ENCODE data around the gene ZNF783.
"Not testable (repeated sequence)": the region's sequence is repeated elsewhere in the genome, so short reads cannot be mapped to it uniquely, and the experiment has no call there.

Gene ZNF783

DNA sequence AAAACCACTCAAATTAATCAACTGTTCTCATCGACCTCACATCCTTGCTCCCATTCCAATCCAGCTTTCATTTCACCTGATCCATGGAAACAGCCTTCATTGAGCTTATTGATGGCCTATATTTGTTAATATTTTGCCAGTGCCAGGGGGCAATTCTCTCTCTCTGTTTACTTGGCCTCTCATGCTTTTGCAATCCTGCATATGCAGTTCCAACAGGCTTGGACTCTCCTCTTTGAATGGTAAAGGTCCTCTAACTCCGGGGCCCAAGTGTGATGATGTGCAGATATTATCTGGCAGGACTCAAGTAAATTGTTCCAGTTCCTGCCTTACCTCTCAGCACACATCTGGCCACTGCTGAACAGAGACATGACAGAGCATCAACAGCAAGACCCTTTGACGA, 67.3 kb downstream of the ZNF783 start:
- Histone ChIP-seq H3K9me2 (replicated peaks; ENCODE audit: insufficient read depth, low read length) (no peaks in the 10 kb centered on the region), H3K4me3 (ENCODE audit: insufficient read depth, low read length, poor library complexity, severe bottlenecking) (no peak overlapping the region), H2AFZ (ENCODE audit: low read depth, low read length, severe bottlenecking) (no peak overlapping the region), H3F3A (ENCODE audit: insufficient read depth) (no peaks in the 10 kb centered on the region), H3K36me3 (ENCODE audit: low read length) (no peaks in the 10 kb centered on the region), H3K9ac (ENCODE audit: low read length) (no peak overlapping the region), H3K27ac (ENCODE audit: low read depth, low read length) (no peak overlapping the region), H3K27me3 (ENCODE audit: low read length) (no peaks in the 10 kb centered on the region; the same call in 1 of the 2 replicates), H3K9me3 (ENCODE audit: insufficient read depth, low read length) (no peaks in the 10 kb centered on the region; the same call in 1 of the 2 replicates), H3K79me2 (ENCODE audit: insufficient read depth, low read length) (no peaks in the 10 kb centered on the region), H3K4me2 (ENCODE audit: low read depth, low read length, poor library complexity, severe bottlenecking) (no peak overlapping the region), H4K20me1 (ENCODE audit: low read depth, low read length) (no peaks in the 10 kb centered on the region)
- no peak for TF ChIP-seq EZH2phosphoT487 (conservative IDR thresholded peaks at IDR 0.05; ENCODE audit: low read length)
- TF ChIP-seq, protein P1, sequence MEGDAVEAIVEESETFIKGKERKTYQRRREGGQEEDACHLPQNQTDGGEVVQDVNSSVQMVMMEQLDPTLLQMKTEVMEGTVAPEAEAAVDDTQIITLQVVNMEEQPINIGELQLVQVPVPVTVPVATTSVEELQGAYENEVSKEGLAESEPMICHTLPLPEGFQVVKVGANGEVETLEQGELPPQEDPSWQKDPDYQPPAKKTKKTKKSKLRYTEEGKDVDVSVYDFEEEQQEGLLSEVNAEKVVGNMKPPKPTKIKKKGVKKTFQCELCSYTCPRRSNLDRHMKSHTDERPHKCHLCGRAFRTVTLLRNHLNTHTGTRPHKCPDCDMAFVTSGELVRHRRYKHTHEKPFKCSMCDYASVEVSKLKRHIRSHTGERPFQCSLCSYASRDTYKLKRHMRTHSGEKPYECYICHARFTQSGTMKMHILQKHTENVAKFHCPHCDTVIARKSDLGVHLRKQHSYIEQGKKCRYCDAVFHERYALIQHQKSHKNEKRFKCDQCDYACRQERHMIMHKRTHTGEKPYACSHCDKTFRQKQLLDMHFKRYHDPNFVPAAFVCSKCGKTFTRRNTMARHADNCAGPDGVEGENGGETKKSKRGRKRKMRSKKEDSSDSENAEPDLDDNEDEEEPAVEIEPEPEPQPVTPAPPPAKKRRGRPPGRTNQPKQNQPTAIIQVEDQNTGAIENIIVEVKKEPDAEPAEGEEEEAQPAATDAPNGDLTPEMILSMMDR (IDR thresholded peaks at IDR 0.05; ENCODE audit: insufficient read depth, low read length, poor library complexity, severe bottlenecking): no peak

DNA sequence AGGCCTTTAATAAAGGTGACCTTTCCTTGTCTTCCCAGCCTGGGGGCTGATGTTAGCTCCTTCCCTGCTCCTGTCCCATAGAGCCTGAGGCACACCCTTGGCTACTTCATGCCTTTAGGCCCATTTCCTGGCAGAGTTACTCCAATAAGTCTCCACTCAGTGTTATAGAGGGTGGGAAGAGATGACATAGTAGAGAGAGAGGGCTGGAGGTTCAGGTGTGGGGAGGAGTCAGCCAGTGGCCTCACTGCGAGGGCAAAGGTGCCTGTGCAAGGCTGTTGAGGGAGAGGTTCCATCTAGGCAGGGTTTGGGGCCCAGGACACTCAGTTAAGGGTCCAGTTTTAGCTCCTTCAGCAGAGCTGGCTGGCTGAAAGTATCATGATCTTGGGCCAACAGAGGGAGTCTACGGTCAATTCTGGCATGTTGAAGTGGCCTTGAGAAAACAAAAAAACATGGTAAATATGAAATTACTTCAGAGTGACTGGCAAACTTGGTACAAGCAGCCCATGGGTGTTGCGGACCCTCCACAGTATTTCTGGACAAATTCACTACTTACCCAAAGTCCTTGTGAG, 67.9 kb downstream of the ZNF783 start:
- H3K36me3 ChIP-seq (ENCODE audit: low read length): no peaks in the 10 kb centered on the region
- H3K9ac ChIP-seq (ENCODE audit: low read length): no peak overlapping the region
- no peak overlapping the region for H2AFZ ChIP-seq (ENCODE audit: low read depth, low read length, severe bottlenecking)
- H3K9me2 ChIP-seq (replicated peaks; ENCODE audit: insufficient read depth, low read length): no peaks in the 10 kb centered on the region
- H3K27ac ChIP-seq (ENCODE audit: low read depth, low read length): no peak overlapping the region
- no peaks in the 10 kb centered on the region for H4K20me1 ChIP-seq (ENCODE audit: low read depth, low read length)
- TF ChIP-seq, protein P1 (IDR thresholded peaks at IDR 0.05; ENCODE audit: insufficient read depth, low read length, poor library complexity, severe bottlenecking): no peak
- TF ChIP-seq EZH2phosphoT487 (conservative IDR thresholded peaks at IDR 0.05; ENCODE audit: low read length): no peak
- H3K27me3 ChIP-seq (ENCODE audit: low read length): no peaks in the 10 kb centered on the region; the same call in 1 of the 2 replicates
- H3K4me2 ChIP-seq (ENCODE audit: low read depth, low read length, poor library complexity, severe bottlenecking): no peak overlapping the region
- H3K79me2 ChIP-seq (ENCODE audit: insufficient read depth, low read length): no peaks in the 10 kb centered on the region
- H3K9me3 ChIP-seq (ENCODE audit: insufficient read depth, low read length): no peaks in the 10 kb centered on the region
- H3K4me3 ChIP-seq (ENCODE audit: insufficient read depth, low read length, poor library complexity, severe bottlenecking): no peak overlapping the region
- H3F3A ChIP-seq (ENCODE audit: insufficient read depth): no peaks in the 10 kb centered on the region

DNA sequence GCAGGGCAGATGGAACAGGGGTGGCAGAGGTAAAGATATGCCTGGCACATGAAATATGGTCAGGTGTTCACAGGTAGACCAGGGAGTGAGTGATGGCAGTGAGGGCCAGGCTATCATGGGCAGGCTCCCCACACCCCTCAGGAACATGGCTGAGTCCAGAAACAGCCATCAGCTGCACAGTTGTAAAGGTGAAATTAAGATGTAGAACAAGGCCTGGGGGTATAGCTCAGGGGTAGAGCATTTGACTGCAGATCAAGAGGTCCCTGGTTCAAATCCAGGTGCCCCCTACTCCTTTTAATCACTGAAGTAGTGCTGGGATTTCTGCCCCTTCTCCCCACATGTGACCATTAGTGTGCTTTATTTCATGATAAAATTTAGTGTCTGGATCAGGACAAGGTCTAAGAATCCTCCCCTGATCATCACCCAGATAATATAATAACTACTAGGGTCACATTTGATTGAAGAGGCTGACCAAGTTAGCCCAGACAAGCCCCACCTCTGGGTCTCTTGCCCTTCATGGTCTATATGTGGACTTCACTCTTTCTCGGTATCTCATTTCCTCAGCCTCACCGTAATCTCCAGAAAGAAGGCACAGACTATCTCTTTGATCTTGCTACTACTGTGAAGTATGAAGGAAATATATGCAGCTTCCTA, 69.0 kb downstream of the ZNF783 start:
- H3F3A ChIP-seq (ENCODE audit: insufficient read depth): no peaks in the 10 kb centered on the region
- TF ChIP-seq, protein P1 (IDR thresholded peaks at IDR 0.05; ENCODE audit: insufficient read depth, low read length, poor library complexity, severe bottlenecking): no peak
- no peak for TF ChIP-seq EZH2phosphoT487 (conservative IDR thresholded peaks at IDR 0.05; ENCODE audit: low read length)

DNA sequence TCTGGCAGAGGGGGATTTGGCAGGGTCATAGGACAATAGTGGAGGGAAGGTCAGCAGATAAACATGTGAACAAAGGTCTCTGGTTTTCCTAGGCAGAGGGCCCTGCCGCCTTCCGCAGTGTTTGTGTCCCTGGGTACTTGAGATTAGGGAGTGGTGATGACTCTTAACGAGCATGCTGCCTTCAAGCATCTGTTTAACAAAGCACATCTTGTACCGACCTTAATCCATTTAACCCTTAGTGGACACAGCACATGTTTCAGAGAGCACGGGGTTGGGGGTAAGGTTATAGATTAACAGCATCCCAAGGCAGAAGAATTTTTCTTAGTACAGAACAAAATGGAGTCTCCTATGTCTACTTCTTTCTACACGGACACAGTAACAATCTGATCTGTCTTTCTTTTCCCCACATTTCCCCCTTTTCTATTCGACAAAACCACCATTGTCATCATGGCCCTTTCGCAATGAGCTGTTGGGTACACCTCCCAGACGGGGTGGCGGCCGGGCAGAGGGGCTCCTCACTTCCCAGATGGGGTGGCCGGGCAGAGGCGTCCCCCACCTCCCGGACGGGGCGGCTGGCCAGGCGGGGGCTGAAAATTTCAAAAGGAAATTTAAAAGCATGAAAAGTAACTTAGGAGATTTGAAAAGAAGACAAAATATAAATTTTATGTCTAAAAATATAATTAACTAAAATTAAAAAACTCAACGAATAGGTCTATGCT, 70.8 kb downstream of the ZNF783 start:
- H3K9me3 ChIP-seq (ENCODE audit: insufficient read depth, low read length); H3K79me2 ChIP-seq (ENCODE audit: insufficient read depth, low read length); H3K9ac ChIP-seq (ENCODE audit: low read length); H2AFZ ChIP-seq (ENCODE audit: low read depth, low read length, severe bottlenecking); H3K4me2 ChIP-seq (ENCODE audit: low read depth, low read length, poor library complexity, severe bottlenecking); H3K36me3 ChIP-seq (ENCODE audit: low read length); H3K27me3 ChIP-seq (ENCODE audit: low read length); H3F3A ChIP-seq (ENCODE audit: insufficient read depth); H4K20me1 ChIP-seq (ENCODE audit: low read depth, low read length); H3K27ac ChIP-seq (ENCODE audit: low read depth, low read length); H3K9me2 ChIP-seq (replicated peaks; ENCODE audit: insufficient read depth, low read length); H3K4me3 ChIP-seq (ENCODE audit: insufficient read depth, low read length, poor library complexity, severe bottlenecking): not testable (repeated sequence)

More for the DNA sequence above, 69.0 kb downstream of the ZNF783 start:
- Histone ChIP-seq H3K27ac (ENCODE audit: low read depth, low read length) (no peak overlapping the region), H3K4me3 (ENCODE audit: insufficient read depth, low read length, poor library complexity, severe bottlenecking) (no peak overlapping the region), H3K9me3 (ENCODE audit: insufficient read depth, low read length) (no peaks in the 10 kb centered on the region), H3K9me2 (replicated peaks; ENCODE audit: insufficient read depth, low read length) (no peaks in the 10 kb centered on the region), H4K20me1 (ENCODE audit: low read depth, low read length) (no peaks in the 10 kb centered on the region), H2AFZ (ENCODE audit: low read depth, low read length, severe bottlenecking) (no peak overlapping the region), H3K9ac (ENCODE audit: low read length) (no peak overlapping the region), H3K79me2 (ENCODE audit: insufficient read depth, low read length) (no peaks in the 10 kb centered on the region), H3K27me3 (ENCODE audit: low read length) (no peaks in the 10 kb centered on the region; the same call in 1 of the 2 replicates), H3K4me2 (ENCODE audit: low read depth, low read length, poor library complexity, severe bottlenecking) (no peak overlapping the region), H3K36me3 (ENCODE audit: low read length) (no peaks in the 10 kb centered on the region)

All from SU-DHL-6 (cell line).